Fibroblast of skin of left quadriceps (primary cell): ENCODE measurements around the gene ATP7B.

Experiments
- DNase-seq, 2 experiments: peaks; one replicate each; pipeline ENCODE4 v3.0.0-alpha.2; 2013; ENCODE audit warnings: low read depth in 2 of 2

The ATP7B gene

GRCh38 chr13:51978796-51979556 is 32.3 kb downstream of the ATP7B start:
- DNase-seq: no peak

- DNase-seq: no peak
These were observed 33.6 kb downstream of the ATP7B start for GRCh38 chr13:51977625-51978024.

- no peak for DNase-seq
These were observed 34.4 kb downstream of the ATP7B start for GRCh38 chr13:51976890-51977289.

- no peak for DNase-seq
These were observed 34.8 kb downstream of the ATP7B start for GRCh38 chr13:51976423-51976822.

GRCh38 chr13:51974482-51974881 is 36.8 kb downstream of the ATP7B start:
- no peak for DNase-seq

- no peak for DNase-seq
These were observed 39.5 kb downstream of the ATP7B start for GRCh38 chr13:51971520-51972426.

GRCh38 chr13:51970349-51970748 is 40.9 kb downstream of the ATP7B start:
- no peak for DNase-seq

GRCh38 chr13:51967482-51968446 is 43.5 kb downstream of the ATP7B start:
- no peak for DNase-seq

- DNase-seq: no peak
These were observed 45.1 kb downstream of the ATP7B start for GRCh38 chr13:51966186-51966585.

- no peak for DNase-seq
These were observed 49.5 kb downstream of the ATP7B start for GRCh38 chr13:51961493-51962403.

GRCh38 chr13:51960766-51961165 is 50.5 kb downstream of the ATP7B start:
- no peak for DNase-seq

GRCh38 chr13:51959773-51960172 is 51.5 kb downstream of the ATP7B start:
- no peak for DNase-seq

GRCh38 chr13:51958217-51958547 is 53.1 kb downstream of the ATP7B start:
- no peak for DNase-seq

GRCh38 chr13:51957377-51958216 is 53.7 kb downstream of the ATP7B start:
- DNase-seq: no peak

GRCh38 chr13:51956717-51957116 is 54.5 kb downstream of the ATP7B start:
- no peak for DNase-seq

GRCh38 chr13:51955816-51956603 is 55.2 kb downstream of the ATP7B start:
- no peak for DNase-seq

- no peak for DNase-seq
These were observed 55.9 kb downstream of the ATP7B start for GRCh38 chr13:51955281-51955771.

GRCh38 chr13:51953347-51954195 is 57.7 kb downstream of the ATP7B start:
- DNase-seq: no peak
